ENCODE measurements around the gene BET1L.
"Not testable (repeated sequence)": the region's sequence is repeated elsewhere in the genome, so short reads cannot be mapped to it uniquely, and the experiment has no call there.

DNA sequence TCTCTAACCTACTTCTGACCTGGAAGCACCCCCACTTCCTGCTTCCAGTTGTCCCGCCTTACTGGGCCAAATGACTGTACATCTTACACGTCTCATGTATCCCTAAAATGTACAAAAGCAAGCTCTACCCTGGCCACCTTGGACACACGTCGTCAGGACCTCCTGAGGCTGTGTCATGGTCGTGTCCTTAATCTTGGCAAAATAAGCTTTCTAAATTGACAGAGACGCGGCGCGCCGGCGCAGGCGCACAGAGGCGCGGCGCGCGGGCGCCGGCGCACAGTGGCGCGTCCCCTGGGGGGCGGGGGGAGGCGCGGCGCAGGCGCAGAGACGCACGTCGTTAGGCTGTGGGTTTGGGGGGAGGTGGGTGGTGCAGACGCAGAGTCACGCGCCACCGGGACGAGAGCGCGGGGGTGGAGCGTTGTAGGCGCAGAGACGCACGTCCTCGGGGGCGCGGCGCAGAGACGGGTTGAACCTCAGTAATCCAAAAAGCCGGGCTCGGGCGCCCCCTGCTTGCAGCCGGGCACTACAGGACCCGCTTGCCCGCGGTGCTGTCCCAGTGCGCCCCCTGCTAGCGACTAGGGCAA lies 17.9 kb downstream of the BET1L start:
- TF ChIP-seq, protein P1, sequence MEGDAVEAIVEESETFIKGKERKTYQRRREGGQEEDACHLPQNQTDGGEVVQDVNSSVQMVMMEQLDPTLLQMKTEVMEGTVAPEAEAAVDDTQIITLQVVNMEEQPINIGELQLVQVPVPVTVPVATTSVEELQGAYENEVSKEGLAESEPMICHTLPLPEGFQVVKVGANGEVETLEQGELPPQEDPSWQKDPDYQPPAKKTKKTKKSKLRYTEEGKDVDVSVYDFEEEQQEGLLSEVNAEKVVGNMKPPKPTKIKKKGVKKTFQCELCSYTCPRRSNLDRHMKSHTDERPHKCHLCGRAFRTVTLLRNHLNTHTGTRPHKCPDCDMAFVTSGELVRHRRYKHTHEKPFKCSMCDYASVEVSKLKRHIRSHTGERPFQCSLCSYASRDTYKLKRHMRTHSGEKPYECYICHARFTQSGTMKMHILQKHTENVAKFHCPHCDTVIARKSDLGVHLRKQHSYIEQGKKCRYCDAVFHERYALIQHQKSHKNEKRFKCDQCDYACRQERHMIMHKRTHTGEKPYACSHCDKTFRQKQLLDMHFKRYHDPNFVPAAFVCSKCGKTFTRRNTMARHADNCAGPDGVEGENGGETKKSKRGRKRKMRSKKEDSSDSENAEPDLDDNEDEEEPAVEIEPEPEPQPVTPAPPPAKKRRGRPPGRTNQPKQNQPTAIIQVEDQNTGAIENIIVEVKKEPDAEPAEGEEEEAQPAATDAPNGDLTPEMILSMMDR (IDR thresholded peaks at IDR 0.05; ENCODE audit: insufficient read depth, low read depth, low read length), result not testable (repeated sequence)
- TF ChIP-seq EZH2 (IDR thresholded peaks at IDR 0.05; ENCODE audit: insufficient read depth, low read length), result not testable (repeated sequence)

All from astrocyte (in vitro differentiated cells and primary cell).